Measurements from ENCODE around the gene KRT83.

The KRT83 gene

GRCh38 chr12:52314511-52314910 is 6.7 kb downstream of the KRT83 start:
- FAIRE-seq (no peak), DNase-seq (ENCODE audit: insufficient read length, low spot score) (no peak)
- no peak for TF ChIP-seq SPI1 (IDR thresholded peaks at IDR 0.05; ENCODE audit: low read depth, low read length)

- no peak for DNase-seq (ENCODE audit: insufficient read length, low spot score)
- FAIRE-seq, result no peak
- TF ChIP-seq POU2F2 (IDR thresholded peaks at IDR 0.05; ENCODE audit: low read depth, low read length) (no peak), POLR2A (IDR thresholded peaks at IDR 0.05; ENCODE audit: low read depth, low read length) (no peak), TAF1 (IDR thresholded peaks at IDR 0.05; ENCODE audit: low read depth, low read length) (no peak), SPI1 (IDR thresholded peaks at IDR 0.05; ENCODE audit: low read depth, low read length) (no peak), PAX5 (IDR thresholded peaks at IDR 0.05; ENCODE audit: insufficient read depth, low read length, severe bottlenecking) (no peak), POLR2AphosphoS5 (IDR thresholded peaks at IDR 0.05; ENCODE audit: low read depth, low read length) (no peak)
These were observed 7.3 kb downstream of the KRT83 start for GRCh38 chr12:52313926-52314325.

- FAIRE-seq (no peak), DNase-seq (ENCODE audit: insufficient read length, low spot score) (no peak)
These were observed 7.7 kb downstream of the KRT83 start for GRCh38 chr12:52313461-52313860.

GRCh38 chr12:52312086-52312485 is 9.1 kb downstream of the KRT83 start:
- no peak for DNase-seq (ENCODE audit: insufficient read length, low spot score)
- no peak for TF ChIP-seq POLR2A (IDR thresholded peaks at IDR 0.05; ENCODE audit: low read depth, low read length)
- FAIRE-seq, result no peak

More at GRCh38 chr12:52313461-52313860, 7.7 kb downstream of the KRT83 start:
- TF ChIP-seq POLR2A (IDR thresholded peaks at IDR 0.05; ENCODE audit: low read depth, low read length) (no peak), POLR2AphosphoS5 (IDR thresholded peaks at IDR 0.05; ENCODE audit: low read depth, low read length) (no peak), PAX5 (IDR thresholded peaks at IDR 0.05; ENCODE audit: insufficient read depth, low read length, severe bottlenecking) (no peak), SPI1 (IDR thresholded peaks at IDR 0.05; ENCODE audit: low read depth, low read length) (no peak), POU2F2 (IDR thresholded peaks at IDR 0.05; ENCODE audit: low read depth, low read length) (no peak), TAF1 (IDR thresholded peaks at IDR 0.05; ENCODE audit: low read depth, low read length) (no peak)

- no peak for DNase-seq (ENCODE audit: insufficient read length, low spot score)
- TF ChIP-seq POLR2AphosphoS5 (IDR thresholded peaks at IDR 0.05; ENCODE audit: low read depth, low read length), result no peak
- TF ChIP-seq TAF1 (IDR thresholded peaks at IDR 0.05; ENCODE audit: low read depth, low read length), result no peak
- TF ChIP-seq SPI1 (IDR thresholded peaks at IDR 0.05; ENCODE audit: low read depth, low read length), result no peak
- TF ChIP-seq POLR2A (IDR thresholded peaks at IDR 0.05; ENCODE audit: low read depth, low read length), result no peak
- no peak for TF ChIP-seq POU2F2 (IDR thresholded peaks at IDR 0.05; ENCODE audit: low read depth, low read length)
- no peak for TF ChIP-seq PAX5 (IDR thresholded peaks at IDR 0.05; ENCODE audit: insufficient read depth, low read length, severe bottlenecking)
- no peak for FAIRE-seq
These were observed 9.9 kb downstream of the KRT83 start for GRCh38 chr12:52311285-52311648.

- no peak for FAIRE-seq
- DNase-seq (ENCODE audit: insufficient read length, low spot score), result no peak
- TF ChIP-seq POLR2AphosphoS5 (IDR thresholded peaks at IDR 0.05; ENCODE audit: low read depth, low read length), result no peak
- no peak for TF ChIP-seq POU2F2 (IDR thresholded peaks at IDR 0.05; ENCODE audit: low read depth, low read length)
- TF ChIP-seq POLR2A (IDR thresholded peaks at IDR 0.05; ENCODE audit: low read depth, low read length), result no peak
- TF ChIP-seq TAF1 (IDR thresholded peaks at IDR 0.05; ENCODE audit: low read depth, low read length), result no peak
- TF ChIP-seq SPI1 (IDR thresholded peaks at IDR 0.05; ENCODE audit: low read depth, low read length), result no peak
- TF ChIP-seq PAX5 (IDR thresholded peaks at IDR 0.05; ENCODE audit: insufficient read depth, low read length, severe bottlenecking), result no peak
These were observed 10.4 kb downstream of the KRT83 start for GRCh38 chr12:52310622-52311284.

- FAIRE-seq (no peak), DNase-seq (ENCODE audit: insufficient read length, low spot score) (no peak)
- no peak for TF ChIP-seq PAX5 (IDR thresholded peaks at IDR 0.05; ENCODE audit: insufficient read depth, low read length, severe bottlenecking)
- no peak for TF ChIP-seq POLR2AphosphoS5 (IDR thresholded peaks at IDR 0.05; ENCODE audit: low read depth, low read length)
- no peak for TF ChIP-seq TAF1 (IDR thresholded peaks at IDR 0.05; ENCODE audit: low read depth, low read length)
- no peak for TF ChIP-seq POLR2A (IDR thresholded peaks at IDR 0.05; ENCODE audit: low read depth, low read length)
- no peak for TF ChIP-seq SPI1 (IDR thresholded peaks at IDR 0.05; ENCODE audit: low read depth, low read length)
- no peak for TF ChIP-seq POU2F2 (IDR thresholded peaks at IDR 0.05; ENCODE audit: low read depth, low read length)
These were observed 12.3 kb downstream of the KRT83 start for GRCh38 chr12:52308806-52309425.

GRCh38 chr12:52307836-52308805 is 13.1 kb downstream of the KRT83 start:
- TF ChIP-seq SPI1 (IDR thresholded peaks at IDR 0.05; ENCODE audit: low read depth, low read length), result no peak
- no peak for TF ChIP-seq PAX5 (IDR thresholded peaks at IDR 0.05; ENCODE audit: insufficient read depth, low read length, severe bottlenecking)
- TF ChIP-seq POU2F2 (IDR thresholded peaks at IDR 0.05; ENCODE audit: low read depth, low read length), result no peak
- TF ChIP-seq POLR2A (IDR thresholded peaks at IDR 0.05; ENCODE audit: low read depth, low read length), result no peak
- TF ChIP-seq POLR2AphosphoS5 (IDR thresholded peaks at IDR 0.05; ENCODE audit: low read depth, low read length), result no peak
- no peak for TF ChIP-seq TAF1 (IDR thresholded peaks at IDR 0.05; ENCODE audit: low read depth, low read length)
- FAIRE-seq (peak; percentile 67), DNase-seq (ENCODE audit: insufficient read length, low spot score) (peak; percentile 65)

- DNase-seq (ENCODE audit: insufficient read length, low spot score) (no peak), FAIRE-seq (no peak)
- TF ChIP-seq POLR2AphosphoS5 (IDR thresholded peaks at IDR 0.05; ENCODE audit: low read depth, low read length) (no peak), TAF1 (IDR thresholded peaks at IDR 0.05; ENCODE audit: low read depth, low read length) (no peak), PAX5 (IDR thresholded peaks at IDR 0.05; ENCODE audit: insufficient read depth, low read length, severe bottlenecking) (no peak), POLR2A (IDR thresholded peaks at IDR 0.05; ENCODE audit: low read depth, low read length) (no peak), SPI1 (IDR thresholded peaks at IDR 0.05; ENCODE audit: low read depth, low read length) (no peak), POU2F2 (IDR thresholded peaks at IDR 0.05; ENCODE audit: low read depth, low read length) (no peak)
These were observed 14.5 kb downstream of the KRT83 start for GRCh38 chr12:52306731-52307130.

Data from GM12891 (cell line).